Stimulated activated CD8-positive, alpha-beta memory T cell treated with anti-CD3 and anti-CD28 coated beads, Interleukin-7, amount 100 ng/mL, for 24 hours (primary cell): Measurements from ENCODE around the gene DAPK2.

ENCODE experiments used
- DNase-seq: peaks from one replicate; pipeline ENCODE4 v3.0.0-alpha.2; 2020; ENCODE audit warnings: low read depth

DAPK2 gene

GRCh38 chr15:63997715-63998442 is 48.4 kb downstream of the DAPK2 start:
- no peak for DNase-seq

- DNase-seq: no peak
Observed at GRCh38 chr15:63996794-63997357, 49.4 kb downstream of the DAPK2 start.

- DNase-seq: no peak
Observed at GRCh38 chr15:63995789-63996188, 50.5 kb downstream of the DAPK2 start.

- no peak for DNase-seq
Observed at GRCh38 chr15:63994073-63994600, 52.1 kb downstream of the DAPK2 start.

- DNase-seq: no peak
Observed at GRCh38 chr15:63992300-63992699, 54.0 kb downstream of the DAPK2 start.

GRCh38 chr15:63991706-63992105 is 54.6 kb downstream of the DAPK2 start:
- DNase-seq: no peak

GRCh38 chr15:63990454-63990853 is 55.8 kb downstream of the DAPK2 start:
- DNase-seq: no peak

GRCh38 chr15:63987796-63988378 is 58.4 kb downstream of the DAPK2 start:
- no peak for DNase-seq

GRCh38 chr15:63986751-63987341 is 59.4 kb downstream of the DAPK2 start:
- no peak for DNase-seq

- DNase-seq: no peak
Observed at GRCh38 chr15:63986185-63986680, 60.1 kb downstream of the DAPK2 start.

- DNase-seq: no peak
Observed at GRCh38 chr15:63985221-63986184, 60.8 kb downstream of the DAPK2 start.

- no peak for DNase-seq
Observed at GRCh38 chr15:63984331-63984730, 62.0 kb downstream of the DAPK2 start.

GRCh38 chr15:63983061-63983711 is 63.1 kb downstream of the DAPK2 start:
- no peak for DNase-seq

GRCh38 chr15:63982381-63982854 is 63.9 kb downstream of the DAPK2 start:
- no peak for DNase-seq

GRCh38 chr15:63981596-63982320 is 64.5 kb downstream of the DAPK2 start:
- no peak for DNase-seq

GRCh38 chr15:63979262-63979793 is 67.0 kb downstream of the DAPK2 start:
- DNase-seq: no peak

GRCh38 chr15:63978511-63979261 is 67.6 kb downstream of the DAPK2 start:
- DNase-seq: no peak

GRCh38 chr15:63977119-63977518 is 69.2 kb downstream of the DAPK2 start:
- DNase-seq: no peak

GRCh38 chr15:63974021-63974420 is 72.3 kb downstream of the DAPK2 start:
- DNase-seq: no peak
